HFFc6 (cell line): ENCODE measurements around the gene TESK2. TPM values are rescaled to one million over a fixed set of nuclear protein-coding genes. Genes with fewer than 3 reads are reported as not detected.

Experiments
- DNase-seq: peaks from one replicate; pipeline ENCODE4 v3.0.0-alpha.2; 2018
- H3K27ac Mint-ChIP-seq: 2 replicates; pipeline ENCODE4 v1.8.0; 2020; ENCODE audit warnings: mild to moderate bottlenecking, mixed read lengths
- H3K27me3 Mint-ChIP-seq: 2 replicates; pipeline ENCODE4 v1.8.0; 2021; ENCODE audit warnings: mild to moderate bottlenecking, moderate library complexity, mixed read lengths; ENCODE audit not compliant: insufficient read depth
- H3K36me3 Mint-ChIP-seq: 2 replicates; pipeline ENCODE4 v1.8.0; 2021; ENCODE audit warnings: low read depth, mixed read lengths
- H3K4me1 Mint-ChIP-seq: 2 replicates; pipeline ENCODE4 v1.8.0; 2020; ENCODE audit warnings: low read depth, mixed read lengths
- H3K4me3 Mint-ChIP-seq: 2 replicates; pipeline ENCODE4 v1.8.0; 2020; ENCODE audit warnings: mild to moderate bottlenecking, moderate library complexity, mixed read lengths
- H3K9me3 Mint-ChIP-seq: 2 replicates; pipeline ENCODE4 v1.8.0; 2020; ENCODE audit warnings: mild to moderate bottlenecking, mixed read lengths
- CTCF ChIP-seq: fragments of 200-600 bp; sonication (generic); IDR thresholded peaks from 2 replicates; pipeline ENCODE4 v1.5.0; 2021; ENCODE audit warnings: antibody characterized with exemption, mild to moderate bottlenecking
- total RNA-seq, 6 experiments: library from RNA; stranded (reverse); fragmentation: NEBNext Ultra II Directional; extraction: Animal tissue kit (Norgen Biotek cat#: 25700); gene quantifications; 2 replicates in 1 of 6; 3 replicates in 5 of 6; pipeline ENCODE4 v1.2.3, GENCODE V29; 2021

Gene TESK2
- total RNA-seq, 6 experiments from 2014 or later, result 0.54 to 1.4 (median 0.82) TPM

- Mint-ChIP-seq H3K4me1 (peaks cover 22% of the 10 kb centered on the region), H3K36me3 (peaks cover 5% of the 10 kb centered on the region), H3K27ac (peak overlapping the region; percentile 75; the same call in 1 of the 2 replicates), H3K4me3 (no peak overlapping the region; the same call in 1 of the 2 replicates), H3K9me3 (no peaks in the 10 kb centered on the region), H3K27me3 (no peaks in the 10 kb centered on the region)
- no peak for TF ChIP-seq CTCF
- DNase-seq, result no peak
These were observed 141.8 kb downstream of the TESK2 start for GRCh38 chr1:45348966-45349677.

GRCh38 chr1:45348609-45348965, 142.4 kb downstream of the TESK2 start:
- Mint-ChIP-seq H3K9me3 (no peaks in the 10 kb centered on the region), H3K4me3 (peak overlapping the region; percentile 45), H3K27ac (peak overlapping the region; percentile 75), H3K27me3 (no peaks in the 10 kb centered on the region), H3K4me1 (peaks cover 22% of the 10 kb centered on the region), H3K36me3 (peaks cover 7% of the 10 kb centered on the region)
- DNase-seq, result no peak
- no peak for TF ChIP-seq CTCF

GRCh38 chr1:45348020-45348419, 142.9 kb downstream of the TESK2 start:
- H3K36me3 Mint-ChIP-seq, result peaks cover 11% of the 10 kb centered on the region

GRCh38 chr1:45346473-45346872, 144.5 kb downstream of the TESK2 start:
- Mint-ChIP-seq H3K9me3 (no peaks in the 10 kb centered on the region), H3K27me3 (no peaks in the 10 kb centered on the region), H3K27ac (no peak overlapping the region), H3K4me3 (no peak overlapping the region), H3K36me3 (peaks cover 11% of the 10 kb centered on the region), H3K4me1 (peaks cover 27% of the 10 kb centered on the region)
- no peak for DNase-seq
- TF ChIP-seq CTCF, result no peak

More at GRCh38 chr1:45348020-45348419, 142.9 kb downstream of the TESK2 start:
- Mint-ChIP-seq H3K4me1 (peaks cover 22% of the 10 kb centered on the region), H3K27me3 (no peaks in the 10 kb centered on the region), H3K27ac (peak overlapping the region; percentile 75), H3K9me3 (no peaks in the 10 kb centered on the region), H3K4me3 (peak overlapping the region; percentile 3; the same call in 1 of the 2 replicates)
- DNase-seq, result peak; percentile 33
- TF ChIP-seq CTCF, result no peak

- DNase-seq, result no peak
- H3K27ac Mint-ChIP-seq, result no peak overlapping the region
- no peak for TF ChIP-seq CTCF
- H3K4me3 Mint-ChIP-seq, result no peak overlapping the region
- peaks cover 42% of the 10 kb centered on the region for H3K4me1 Mint-ChIP-seq
- H3K27me3 Mint-ChIP-seq, result no peaks in the 10 kb centered on the region
- H3K36me3 Mint-ChIP-seq, result peaks cover 11% of the 10 kb centered on the region
- H3K9me3 Mint-ChIP-seq, result no peaks in the 10 kb centered on the region
These were observed 145.9 kb downstream of the TESK2 start for GRCh38 chr1:45345014-45345413.
